Endothelial cell of umbilical vein (primary cell): ENCODE measurements around the gene SORL1. TPM values are rescaled to one million over a fixed set of nuclear protein-coding genes. Genes with fewer than 3 reads are reported as not detected.

Experiments used
- BruUV-seq: library from RNA; stranded (reverse); fragments of 400-500 nt; replicated peaks from 2 replicates; lab custom pipeline; 2021; lab: Mats Ljungman, UMichigan
- CTCF ChIA-PET: fragments of 300-600, 350-600 bp; sonication (Branson Sonifier 250); formaldehyde crosslinking; loops from one replicate; lab custom pipeline; 2021; ENCODE audit warnings: antibody characterized with exemption, inconsistent platforms; lab: Charles Lee
- POLR2A ChIA-PET: fragments of 300-600, 350-600 bp; sonication (Branson Sonifier 250); formaldehyde crosslinking; loops from one replicate; lab custom pipeline; 2021; ENCODE audit warnings: antibody characterized with exemption, inconsistent platforms; lab: Charles Lee
- DNase-seq: peaks from one replicate; pipeline ENCODE4 v3.0.0-alpha.2; 2011; ENCODE audit warnings: low read depth, low spot score
- FAIRE-seq: peaks from 2 replicates; lab custom pipeline; 2011; peaks lifted over from hg19 to GRCh38; lab: Jason Lieb, UNC
- H2AFZ ChIP-seq: 2 replicates; pipeline ENCODE4 v1.6.0; 2012; ENCODE audit warnings: low read depth, low read length, control low read depth, inconsistent platforms
- H3K27ac ChIP-seq: 2 replicates; pipeline ENCODE4 v1.5.1; 2011; ENCODE audit warnings: low read depth, mild to moderate bottlenecking, control low read depth, low read length, moderate library complexity; ENCODE audit not compliant: insufficient read depth
- H3K27me3 ChIP-seq, 2 experiments: 2 replicates each; pipeline versions ENCODE4 v1.6.0 to v1.6.1; 2011; ENCODE audit warnings: low read length in 2 of 2, mixed read lengths in 1 of 2; ENCODE audit not compliant: control insufficient read depth in 2 of 2, insufficient read depth in 2 of 2
- H3K36me3 ChIP-seq, 2 experiments: 2 replicates in 1 of 2; 3 replicates in 1 of 2; pipeline ENCODE4 v1.5.1; 2011; ENCODE audit warnings: low read length in 2 of 2, mild to moderate bottlenecking in 1 of 2, moderate library complexity in 1 of 2; ENCODE audit not compliant: control insufficient read depth in 2 of 2, insufficient read depth in 2 of 2; ENCODE audit errors: extremely low read depth in 1 of 2
- H3K4me1 ChIP-seq: 3 replicates; pipeline ENCODE4 v1.5.1; 2011; ENCODE audit warnings: mild to moderate bottlenecking, low read length; ENCODE audit not compliant: control insufficient read depth, insufficient read depth; ENCODE audit errors: extremely low read depth
- H3K4me2 ChIP-seq: 2 replicates; pipeline ENCODE4 v1.6.1; 2011; ENCODE audit warnings: low read length, control low read depth, mixed read lengths; ENCODE audit not compliant: insufficient read depth
- H3K4me3 ChIP-seq, 3 experiments: fragments of 200-600 bp in 1 of 3; sonication (generic), shearing (Covaris generic) in 1 of 3; replicated peaks in 1 of 3; 2 replicates each; pipeline ENCODE4 v1.5.1; 2011 to 2016; ENCODE audit warnings: control low read depth in 3 of 3, low read length in 3 of 3, mild to moderate bottlenecking in 2 of 3, inconsistent platforms in 1 of 3, low read depth in 1 of 3, moderate library complexity in 1 of 3; ENCODE audit not compliant: insufficient read depth in 1 of 3
- H3K79me2 ChIP-seq: 2 replicates; pipeline ENCODE4 v1.6.0; 2012; ENCODE audit warnings: low read length, inconsistent platforms; ENCODE audit not compliant: control insufficient read depth, insufficient read depth
- H3K9ac ChIP-seq: replicated peaks from 2 replicates; pipeline ENCODE3; 2011; ENCODE audit warnings: low read length, control low read depth; ENCODE audit not compliant: insufficient read depth; ENCODE audit errors: extremely low read depth
- H3K9me1 ChIP-seq: replicated peaks from 3 replicates; pipeline ENCODE4 v1.6.0; 2011; ENCODE audit warnings: mild to moderate bottlenecking, low read length; ENCODE audit not compliant: control insufficient read depth, insufficient read depth; ENCODE audit errors: extremely low read depth
- H3K9me3 ChIP-seq: replicated peaks from 2 replicates; pipeline ENCODE4 v1.5.1; 2012; ENCODE audit warnings: low read length, inconsistent platforms; ENCODE audit not compliant: control insufficient read depth, insufficient read depth
- H4K20me1 ChIP-seq: replicated peaks from 2 replicates; pipeline ENCODE3; 2011; ENCODE audit warnings: mild to moderate bottlenecking, low read length; ENCODE audit not compliant: control insufficient read depth, insufficient read depth; ENCODE audit errors: extremely low read depth
- EZH2 ChIP-seq: IDR thresholded peaks from 2 replicates; pipeline ENCODE4 v1.6.1; 2012; ENCODE audit warnings: borderline replicate concordance, low read depth, mild to moderate bottlenecking, moderate library complexity, low read length, inconsistent platforms; ENCODE audit not compliant: severe bottlenecking
- FOS ChIP-seq: IDR thresholded peaks from 2 replicates; pipeline ENCODE4 v1.6.1; 2011; ENCODE audit warnings: mild to moderate bottlenecking, low read length, moderate library complexity, borderline replicate concordance; ENCODE audit not compliant: insufficient read depth
- GATA2 ChIP-seq: IDR thresholded peaks from 2 replicates; pipeline ENCODE4 v1.7.0; 2011; ENCODE audit warnings: low read depth, mild to moderate bottlenecking, moderate library complexity, mixed read lengths, low read length; ENCODE audit not compliant: insufficient read length, insufficient read depth
- JUN ChIP-seq: IDR thresholded peaks from 2 replicates; pipeline ENCODE4 v1.6.1; 2011; ENCODE audit warnings: borderline replicate concordance, low read depth; ENCODE audit not compliant: insufficient read length, insufficient read depth
- MAX ChIP-seq: IDR thresholded peaks from 2 replicates; pipeline ENCODE4 v1.6.1; 2011; ENCODE audit not compliant: insufficient read depth, insufficient read length
- MYC ChIP-seq: IDR thresholded peaks from one replicate; pipeline ENCODE4 v1.6.1; 2011; ENCODE audit warnings: mild to moderate bottlenecking, low read depth, low read length
- POLR2A ChIP-seq: IDR thresholded peaks from 2 replicates; pipeline ENCODE4 v1.6.1; 2012; ENCODE audit warnings: low read depth, mild to moderate bottlenecking, control low read depth, low read length
- POLR2AphosphoS5 ChIP-seq: IDR thresholded peaks from 2 replicates; pipeline ENCODE4 v1.6.1; 2012; ENCODE audit warnings: low read depth, mild to moderate bottlenecking, control low read depth, low read length, moderate library complexity; ENCODE audit not compliant: insufficient read depth
- dilution Hi-C: fragments of 300-500 bp; cut with MboI; formaldehyde crosslinking; loops from one replicate; pipeline ENCODE4 v1.15.0; 2019; ENCODE audit warnings: low sequenced_read_pairs; ENCODE audit not compliant: extremely low pct_ligation_motif_present
- intact Hi-C: fragments of 100-400 bp; cut with micrococcal nuclease; formaldehyde crosslinking; loops from one replicate; pipeline ENCODE4 v1.10.0; 2022
- polyA plus RNA-seq, 4 experiments: library from polyadenylated mRNA; depleted of rRNA in 3 of 4; stranded (reverse) in 3 of 4; unstranded in 1 of 4; fragments of >200 nt; gene quantifications; 2 replicates each; pipeline versions ENCODE4 v1.2.1 to v1.2.3, GENCODE V29; 2011 to 2012; ENCODE audit warnings: missing spikeins in 1 of 4
- total RNA-seq: library from RNA; stranded (reverse); gene quantifications from 2 replicates; pipeline ENCODE4 v1.2.3, GENCODE V29; 2021
- TF ChIP-seq, protein P1 (sequence below), 2 donors: IDR thresholded peaks; 1 replicate in 1 of 2; 2 replicates in 1 of 2; pipeline ENCODE4 v1.5.1; 2011; ENCODE audit warnings: low read length in 2 of 2, mild to moderate bottlenecking in 2 of 2, moderate library complexity in 2 of 2, control low read depth in 1 of 2, inconsistent platforms in 1 of 2, low read depth in 1 of 2; ENCODE audit not compliant: insufficient read depth in 1 of 2; ENCODE audit errors: extremely low read depth in 1 of 2

Gene SORL1
- total and polyA plus RNA-seq, 2 donors (not counting 3 experiments of a cell fraction or from before 2014, with no cell fraction given), result 0.17 to 0.31 TPM

- Histone ChIP-seq H3K9me3 (no peaks in the 10 kb centered on the region), H3K4me1 (peaks cover under 1% of the 10 kb centered on the region), H3K27me3 (peaks cover 14 to 25% of the 10 kb centered on the region in 2 experiments), H3K36me3 (no peaks in the 10 kb centered on the region), H3K4me3 (no peak overlapping the region), H3K79me2 (no peaks in the 10 kb centered on the region), H3K4me2 (no peak overlapping the region), H3K9ac (no peak overlapping the region), H2AFZ (no peak overlapping the region), H3K9me1 (no peaks in the 10 kb centered on the region), H3K27ac (no peak overlapping the region), H4K20me1 (no peaks in the 10 kb centered on the region)
- intact Hi-C loops, result no loop called here
- dilution Hi-C loops, result no loop called here
- BruUV-seq, result no TSS peak
- DNase-seq (no peak), FAIRE-seq (no peak)
- TF ChIP-seq JUN, result no peak
- no peak for TF ChIP-seq MYC
- TF ChIP-seq POLR2AphosphoS5, result no peak
- TF ChIP-seq GATA2, result no peak
- ChIA-PET CTCF (no interaction called here), POLR2A (no interaction called here)
Observed at GRCh38 chr11:121650351-121651256, 198.5 kb downstream of the SORL1 start.

DNA sequence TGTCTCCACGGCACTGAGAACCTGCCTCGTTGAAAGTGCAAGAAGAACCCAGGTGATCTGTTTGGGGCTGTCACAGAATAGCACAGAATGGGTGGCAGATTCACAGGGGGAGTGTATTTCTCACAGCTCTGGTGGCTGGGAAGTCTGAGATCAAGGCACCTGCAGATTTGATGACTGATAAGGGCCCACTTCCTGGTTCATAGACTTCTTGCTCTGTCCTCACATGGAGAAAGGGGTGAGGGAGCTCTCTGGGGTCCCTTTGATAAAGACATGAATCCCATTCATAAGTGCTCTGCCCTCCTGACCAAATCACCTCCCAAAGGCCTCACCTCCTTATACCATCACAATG lies 199.1 kb downstream of the SORL1 start:
- DNase-seq (no peak), FAIRE-seq (no peak)
- intact Hi-C loops (no loop called here), dilution Hi-C loops (no loop called here)
- H2AFZ ChIP-seq, result no peak overlapping the region
- no peaks in the 10 kb centered on the region for H4K20me1 ChIP-seq
- no TSS peak for BruUV-seq
- H3K27ac ChIP-seq, result no peak overlapping the region
- peaks cover 12 to 22% of the 10 kb centered on the region in 2 experiments for H3K27me3 ChIP-seq
- H3K9me3 ChIP-seq, result no peaks in the 10 kb centered on the region
- ChIA-PET POLR2A (no interaction called here), CTCF (no interaction called here)
- H3K4me3 ChIP-seq, result no peak overlapping the region
- H3K9ac ChIP-seq, result no peak overlapping the region
- no peaks in the 10 kb centered on the region for H3K36me3 ChIP-seq
- no peak overlapping the region for H3K4me2 ChIP-seq
- H3K4me1 ChIP-seq, result peaks cover 2% of the 10 kb centered on the region
- TF ChIP-seq EZH2 (no peak), GATA2 (no peak), MYC (no peak), MAX (no peak), FOS (no peak), POLR2A (no peak), JUN (no peak)
- TF ChIP-seq, protein P1, sequence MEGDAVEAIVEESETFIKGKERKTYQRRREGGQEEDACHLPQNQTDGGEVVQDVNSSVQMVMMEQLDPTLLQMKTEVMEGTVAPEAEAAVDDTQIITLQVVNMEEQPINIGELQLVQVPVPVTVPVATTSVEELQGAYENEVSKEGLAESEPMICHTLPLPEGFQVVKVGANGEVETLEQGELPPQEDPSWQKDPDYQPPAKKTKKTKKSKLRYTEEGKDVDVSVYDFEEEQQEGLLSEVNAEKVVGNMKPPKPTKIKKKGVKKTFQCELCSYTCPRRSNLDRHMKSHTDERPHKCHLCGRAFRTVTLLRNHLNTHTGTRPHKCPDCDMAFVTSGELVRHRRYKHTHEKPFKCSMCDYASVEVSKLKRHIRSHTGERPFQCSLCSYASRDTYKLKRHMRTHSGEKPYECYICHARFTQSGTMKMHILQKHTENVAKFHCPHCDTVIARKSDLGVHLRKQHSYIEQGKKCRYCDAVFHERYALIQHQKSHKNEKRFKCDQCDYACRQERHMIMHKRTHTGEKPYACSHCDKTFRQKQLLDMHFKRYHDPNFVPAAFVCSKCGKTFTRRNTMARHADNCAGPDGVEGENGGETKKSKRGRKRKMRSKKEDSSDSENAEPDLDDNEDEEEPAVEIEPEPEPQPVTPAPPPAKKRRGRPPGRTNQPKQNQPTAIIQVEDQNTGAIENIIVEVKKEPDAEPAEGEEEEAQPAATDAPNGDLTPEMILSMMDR (IDR thresholded peaks at IDR 0.05; ENCODE audit: extremely low read depth in 1 of 2, insufficient read depth in 1 of 2, low read depth in 1 of 2, low read length in 2 of 2), result no peak
- no peaks in the 10 kb centered on the region for H3K79me2 ChIP-seq
- H3K9me1 ChIP-seq, result no peaks in the 10 kb centered on the region
